ENCODE data around the gene SF3B3. TPM values are rescaled to one million over a fixed set of nuclear protein-coding genes. Genes with fewer than 3 reads are reported as not detected.

Gene SF3B3
- total and polyA plus RNA-seq, 2 of the 13 experiments (the other 11 are each of a cell fraction or from before 2014, with no cell fraction given) = 157 to 500 TPM

- 0 out of 2 replicates have a peak, but pooled peaks have one; percentile 0 for TF ChIP-seq FOXK1 (CRISPR knock-in tag; IDR thresholded peaks at IDR 0.05; ENCODE audit: borderline replicate concordance, low read depth)
- TF ChIP-seq ZNF713 (CRISPR knock-in tag; IDR thresholded peaks at IDR 0.05) = no peak
- TF ChIP-seq SNAPC5 (CRISPR knock-in tag; IDR thresholded peaks at IDR 0.05; ENCODE audit: borderline replicate concordance) = no peak
- TF ChIP-seq PREB (CRISPR knock-in tag; IDR thresholded peaks at IDR 0.05) = no peak
- TF ChIP-seq MAF1 (CRISPR knock-in tag; IDR thresholded peaks at IDR 0.05; ENCODE audit: borderline replicate concordance) = no peak
- no peak for TF ChIP-seq ZNF619 (CRISPR knock-in tag; IDR thresholded peaks at IDR 0.05)
- TF ChIP-seq TP53 (CRISPR knock-in tag; conservative IDR thresholded peaks at IDR 0.05) = 0 out of 2 replicates have a peak, but pooled peaks have one; percentile 16
- peak; percentile 77 for TF ChIP-seq ZHX2 (IDR thresholded peaks at IDR 0.05; ENCODE audit: low read depth)
- no peak for TF ChIP-seq ZHX2 (CRISPR knock-in tag; IDR thresholded peaks at IDR 0.05; ENCODE audit: borderline replicate concordance)
- TF ChIP-seq POLR2AphosphoS5 (IDR thresholded peaks at IDR 0.05; ENCODE audit: low read depth, low read length) = peak; percentile 84
- TF ChIP-seq ZNF766 (CRISPR knock-in tag; IDR thresholded peaks at IDR 0.05; ENCODE audit: borderline replicate concordance) = 0 out of 2 replicates have a peak, but pooled peaks have one; percentile 64
- no peak for TF ChIP-seq ZUFSP (CRISPR knock-in tag; IDR thresholded peaks at IDR 0.05; ENCODE audit: borderline replicate concordance)
- TF ChIP-seq AHDC1 (CRISPR knock-in tag; IDR thresholded peaks at IDR 0.05; ENCODE audit: borderline replicate concordance) = 0 out of 2 replicates have a peak, but pooled peaks have one; percentile 14
Observed at GRCh38 chr16:70523076-70523742, 407 bp upstream of the SF3B3 start, which contains the start of gene COG4 (continued).
